ENCODE data around the gene THADA. TPM values are rescaled to one million over a fixed set of nuclear protein-coding genes. Genes with fewer than 3 reads are reported as not detected.
A peak's percentile ranks its signal among the peaks of the same experiment; 100 is the strongest.

Gene THADA
- total RNA-seq, 1 experiment from 2014 or later = 20.1 TPM

DNA sequence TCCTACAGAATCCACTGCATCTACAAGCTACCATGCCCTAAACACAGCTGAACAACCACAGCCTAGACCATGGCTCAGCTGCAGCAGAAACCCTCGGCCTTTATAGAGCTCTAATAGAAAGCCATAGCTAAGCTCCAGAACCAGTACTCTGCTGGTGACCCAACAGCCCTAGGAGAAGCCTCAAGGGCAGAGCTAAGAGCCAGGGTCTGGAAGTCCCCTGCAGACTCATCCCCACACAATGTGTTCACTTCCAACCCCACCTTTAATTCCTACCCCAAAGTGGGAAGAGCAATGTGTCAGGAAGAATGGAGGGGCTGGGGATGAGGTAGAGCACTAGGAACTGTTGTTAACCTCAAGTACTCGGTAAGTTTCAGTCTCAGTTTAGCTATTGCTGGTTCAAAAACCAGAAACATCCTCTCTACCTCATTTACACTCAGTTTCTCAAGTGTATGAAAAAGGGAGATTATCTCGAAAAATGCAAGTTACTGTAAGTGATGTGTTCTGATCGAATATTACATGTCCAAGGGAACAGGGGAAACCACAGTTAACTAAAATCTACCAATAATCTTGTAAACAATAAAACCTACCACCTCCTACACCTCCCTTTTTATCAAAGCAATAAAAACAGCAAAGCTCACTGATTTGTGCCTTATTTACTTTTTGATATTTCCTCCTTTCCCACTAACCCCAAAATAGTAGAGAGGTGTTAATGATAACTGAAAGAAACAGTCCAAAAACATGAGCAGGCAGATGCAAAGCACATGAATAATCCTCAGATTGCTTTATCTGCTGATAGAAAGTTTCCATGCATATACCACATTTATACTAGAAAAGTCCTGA is 36.2 kb downstream of the THADA start:
- Histone ChIP-seq H2BK120ac (ENCODE audit: low read depth, low read length, poor library complexity, severe bottlenecking) (no peak overlapping the region), H2AK5ac (ENCODE audit: insufficient read length, low read length) (no peak overlapping the region), H4K8ac (replicated peaks; ENCODE audit: insufficient read length, low read depth, low read length) (no peak overlapping the region), H2AFZ (ENCODE audit: low read length) (no peak overlapping the region), H4K91ac (ENCODE audit: insufficient read length, low read depth, low read length) (no peak overlapping the region), H3K56ac (ENCODE audit: insufficient read length, low read depth, low read length) (no peak overlapping the region), H3K18ac (ENCODE audit: insufficient read length, low read depth, low read length) (no peak overlapping the region), H4K20me1 (ENCODE audit: control insufficient read depth, insufficient read depth, insufficient read length) (no peaks in the 10 kb centered on the region), H4K5ac (ENCODE audit: insufficient read length, low read depth, low read length) (no peak overlapping the region), H3K9me3 (ENCODE audit: control insufficient read depth, low read depth, low read length) (no peaks in the 10 kb centered on the region), H3K4me1 (ENCODE audit: insufficient read depth, low read length) (no peaks in the 10 kb centered on the region), H3K27me3 (ENCODE audit: insufficient read depth, low read length) (no peaks in the 10 kb centered on the region), H2BK20ac (ENCODE audit: low read depth, low read length, poor library complexity, severe bottlenecking) (no peak overlapping the region), H3K9ac (ENCODE audit: extremely low read depth, insufficient read length, low read length) (no peak overlapping the region), H3K4ac (ENCODE audit: low read depth, low read length) (no peak overlapping the region), H2BK12ac (ENCODE audit: insufficient read length, low read depth, low read length) (no peak overlapping the region), H3K27ac (ENCODE audit: insufficient read length, low read depth, low read length) (no peak overlapping the region), H2BK15ac (ENCODE audit: low read depth, low read length) (no peak overlapping the region), H3K14ac (ENCODE audit: insufficient read depth, low read length) (no peak overlapping the region), H3K4me2 (ENCODE audit: insufficient read depth, insufficient read length, low read length) (no peak overlapping the region), H3K79me2 (ENCODE audit: insufficient read depth, low read length) (no peaks in the 10 kb centered on the region), H2BK5ac (ENCODE audit: insufficient read length, low read length) (no peak overlapping the region), H3T11ph (ENCODE audit: low read length) (no peak overlapping the region), H3K23ac (ENCODE audit: insufficient read length, low read depth, low read length) (no peak overlapping the region), H3K79me1 (ENCODE audit: insufficient read depth, low read depth, low read length, poor library complexity, severe bottlenecking) (no peaks in the 10 kb centered on the region), H3K23me2 (ENCODE audit: insufficient read length, low read depth, low read length, poor library complexity, severe bottlenecking) (no peaks in the 10 kb centered on the region)
- Mint-ChIP-seq H3K27me3 (ENCODE audit: low read depth) (no peaks in the 10 kb centered on the region), H3K27ac (peak overlapping the region in 1 of 3 experiments; percentile 32; a peak in 2 of 7 replicates), H3K4me3 (no peak overlapping the region), H3K36me3 (ENCODE audit: insufficient read depth in 1 of 3, low read depth in 3 of 3) (peaks cover 0 to 38% (median 16%) of the 10 kb centered on the region in 3 experiments; a peak in 4 of 7 replicates), H3K4me1 (peaks cover 11 to 17% of the 10 kb centered on the region in 2 experiments), H3K9me3 (no peaks in the 10 kb centered on the region)
- TF ChIP-seq, protein P1, sequence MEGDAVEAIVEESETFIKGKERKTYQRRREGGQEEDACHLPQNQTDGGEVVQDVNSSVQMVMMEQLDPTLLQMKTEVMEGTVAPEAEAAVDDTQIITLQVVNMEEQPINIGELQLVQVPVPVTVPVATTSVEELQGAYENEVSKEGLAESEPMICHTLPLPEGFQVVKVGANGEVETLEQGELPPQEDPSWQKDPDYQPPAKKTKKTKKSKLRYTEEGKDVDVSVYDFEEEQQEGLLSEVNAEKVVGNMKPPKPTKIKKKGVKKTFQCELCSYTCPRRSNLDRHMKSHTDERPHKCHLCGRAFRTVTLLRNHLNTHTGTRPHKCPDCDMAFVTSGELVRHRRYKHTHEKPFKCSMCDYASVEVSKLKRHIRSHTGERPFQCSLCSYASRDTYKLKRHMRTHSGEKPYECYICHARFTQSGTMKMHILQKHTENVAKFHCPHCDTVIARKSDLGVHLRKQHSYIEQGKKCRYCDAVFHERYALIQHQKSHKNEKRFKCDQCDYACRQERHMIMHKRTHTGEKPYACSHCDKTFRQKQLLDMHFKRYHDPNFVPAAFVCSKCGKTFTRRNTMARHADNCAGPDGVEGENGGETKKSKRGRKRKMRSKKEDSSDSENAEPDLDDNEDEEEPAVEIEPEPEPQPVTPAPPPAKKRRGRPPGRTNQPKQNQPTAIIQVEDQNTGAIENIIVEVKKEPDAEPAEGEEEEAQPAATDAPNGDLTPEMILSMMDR (conservative IDR thresholded peaks at IDR 0.05) = no peak
- DNase-seq = no peak
- WGBS (ENCODE audit: extremely low coverage, insufficient read length, low lambda C conversion rate) = no CpG with 5 or more reads among the region's 4 CpGs

Measured in H9 (cell line).